ENCODE data around the gene NRG3.

NRG3 gene

GRCh38 chr10:82452046-82452445 is 577.1 kb downstream of the NRG3 start:
- in situ Hi-C loops (cut with HindIII; ENCODE audit: low sequenced_read_pairs), result no loop called here

GRCh38 chr10:82452676-82453075 is 577.7 kb downstream of the NRG3 start:
- in situ Hi-C loops (cut with HindIII; ENCODE audit: low sequenced_read_pairs), result no loop called here

- in situ Hi-C loops (cut with HindIII; ENCODE audit: low sequenced_read_pairs), result no loop called here
Observed at GRCh38 chr10:82453678-82454293, 578.8 kb downstream of the NRG3 start.

- in situ Hi-C loops (cut with HindIII; ENCODE audit: low sequenced_read_pairs), result no loop called here
Observed at GRCh38 chr10:82462910-82463551, 588.0 kb downstream of the NRG3 start.

GRCh38 chr10:82463614-82464013 is 588.6 kb downstream of the NRG3 start:
- in situ Hi-C loops (cut with HindIII; ENCODE audit: low sequenced_read_pairs), result no loop called here

GRCh38 chr10:82464191-82464818 is 589.3 kb downstream of the NRG3 start:
- in situ Hi-C loops (cut with HindIII; ENCODE audit: low sequenced_read_pairs), result no loop called here

GRCh38 chr10:82464966-82465365 is 590.0 kb downstream of the NRG3 start:
- in situ Hi-C loops (cut with HindIII; ENCODE audit: low sequenced_read_pairs), result no loop called here

GRCh38 chr10:82468453-82468852 is 593.5 kb downstream of the NRG3 start:
- in situ Hi-C loops (cut with HindIII; ENCODE audit: low sequenced_read_pairs), result no loop called here

GRCh38 chr10:82472406-82473335 is 597.7 kb downstream of the NRG3 start:
- in situ Hi-C loops (cut with HindIII; ENCODE audit: low sequenced_read_pairs), result no loop called here

- in situ Hi-C loops (cut with HindIII; ENCODE audit: low sequenced_read_pairs), result no loop called here
Observed at GRCh38 chr10:82477776-82478175, 602.8 kb downstream of the NRG3 start.

GRCh38 chr10:82492647-82493046 is 617.7 kb downstream of the NRG3 start:
- in situ Hi-C loops (cut with HindIII; ENCODE audit: low sequenced_read_pairs), result no loop called here

GRCh38 chr10:82496114-82496513 is 621.1 kb downstream of the NRG3 start:
- in situ Hi-C loops (cut with HindIII; ENCODE audit: low sequenced_read_pairs), result no loop called here

GRCh38 chr10:82497439-82497838 is 622.4 kb downstream of the NRG3 start:
- in situ Hi-C loops (cut with HindIII; ENCODE audit: low sequenced_read_pairs), result no loop called here

- in situ Hi-C loops (cut with HindIII; ENCODE audit: low sequenced_read_pairs), result no loop called here
Observed at GRCh38 chr10:82498976-82499375, 624.0 kb downstream of the NRG3 start.

- in situ Hi-C loops (cut with HindIII; ENCODE audit: low sequenced_read_pairs), result no loop called here
Observed at GRCh38 chr10:82505009-82505408, 630.0 kb downstream of the NRG3 start.

GRCh38 chr10:82506680-82507376 is 631.8 kb downstream of the NRG3 start:
- in situ Hi-C loops (cut with HindIII; ENCODE audit: low sequenced_read_pairs), result no loop called here

- in situ Hi-C loops (cut with HindIII; ENCODE audit: low sequenced_read_pairs), result no loop called here
Observed at GRCh38 chr10:82515256-82515655, 640.3 kb downstream of the NRG3 start.

- in situ Hi-C loops (cut with HindIII; ENCODE audit: low sequenced_read_pairs), result no loop called here
Observed at GRCh38 chr10:82529062-82529461, 654.1 kb downstream of the NRG3 start.

GRCh38 chr10:82535457-82535856 is 660.5 kb downstream of the NRG3 start:
- in situ Hi-C loops (cut with HindIII; ENCODE audit: low sequenced_read_pairs), result no loop called here

GRCh38 chr10:82536668-82537067 is 661.7 kb downstream of the NRG3 start:
- in situ Hi-C loops (cut with HindIII; ENCODE audit: low sequenced_read_pairs), result no loop called here

GRCh38 chr10:82538272-82538671 is 663.3 kb downstream of the NRG3 start:
- in situ Hi-C loops (cut with HindIII; ENCODE audit: low sequenced_read_pairs), result no loop called here

Data from endothelial cell of hepatic sinusoid (primary cell).